Lower leg skin (tissue), 3 donors: ENCODE results near the gene STAT5A.
"Not testable (repeated sequence)": the region's sequence is repeated elsewhere in the genome, so short reads cannot be mapped to it uniquely, and the experiment has no call there.

Experiments
- POLR2A ChIP-seq, 2 donors: fragments of 450-650 bp; IDR thresholded peaks; one replicate each; pipeline ENCODE4 v1.6.1; 2016 to 2017; ENCODE audit warnings: antibody characterized with exemption in 2 of 2, mild to moderate bottlenecking in 1 of 2, moderate library complexity in 1 of 2
- TF ChIP-seq, protein P1 (sequence below), 3 donors: fragments of 450-650 bp; IDR thresholded peaks; one replicate each; pipeline ENCODE4 v1.5.1; 2016; ENCODE audit warnings: antibody characterized with exemption in 3 of 3, mild to moderate bottlenecking in 3 of 3, moderate library complexity in 2 of 3

GRCh38 chr17:42299361-42299760 lies 11.1 kb downstream of the STAT5A start:
- TF ChIP-seq, protein P1, sequence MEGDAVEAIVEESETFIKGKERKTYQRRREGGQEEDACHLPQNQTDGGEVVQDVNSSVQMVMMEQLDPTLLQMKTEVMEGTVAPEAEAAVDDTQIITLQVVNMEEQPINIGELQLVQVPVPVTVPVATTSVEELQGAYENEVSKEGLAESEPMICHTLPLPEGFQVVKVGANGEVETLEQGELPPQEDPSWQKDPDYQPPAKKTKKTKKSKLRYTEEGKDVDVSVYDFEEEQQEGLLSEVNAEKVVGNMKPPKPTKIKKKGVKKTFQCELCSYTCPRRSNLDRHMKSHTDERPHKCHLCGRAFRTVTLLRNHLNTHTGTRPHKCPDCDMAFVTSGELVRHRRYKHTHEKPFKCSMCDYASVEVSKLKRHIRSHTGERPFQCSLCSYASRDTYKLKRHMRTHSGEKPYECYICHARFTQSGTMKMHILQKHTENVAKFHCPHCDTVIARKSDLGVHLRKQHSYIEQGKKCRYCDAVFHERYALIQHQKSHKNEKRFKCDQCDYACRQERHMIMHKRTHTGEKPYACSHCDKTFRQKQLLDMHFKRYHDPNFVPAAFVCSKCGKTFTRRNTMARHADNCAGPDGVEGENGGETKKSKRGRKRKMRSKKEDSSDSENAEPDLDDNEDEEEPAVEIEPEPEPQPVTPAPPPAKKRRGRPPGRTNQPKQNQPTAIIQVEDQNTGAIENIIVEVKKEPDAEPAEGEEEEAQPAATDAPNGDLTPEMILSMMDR (IDR thresholded peaks at IDR 0.05) = not testable (repeated sequence)
- not testable (repeated sequence) for TF ChIP-seq POLR2A (IDR thresholded peaks at IDR 0.05)
